CD4-positive, alpha-beta T cell treated with Interleukin-2 at 100 ng/mL for 4 hours (primary cell): ENCODE data around the gene CLASP1.

Experiments used
- DNase-seq: peaks from one replicate; pipeline ENCODE4 v3.0.0-alpha.2; 2020; ENCODE audit warnings: low spot score

CLASP1 gene

GRCh38 chr2:121368836-121369235 lies 280.4 kb downstream of the CLASP1 start:
- DNase-seq, result no peak

DNA sequence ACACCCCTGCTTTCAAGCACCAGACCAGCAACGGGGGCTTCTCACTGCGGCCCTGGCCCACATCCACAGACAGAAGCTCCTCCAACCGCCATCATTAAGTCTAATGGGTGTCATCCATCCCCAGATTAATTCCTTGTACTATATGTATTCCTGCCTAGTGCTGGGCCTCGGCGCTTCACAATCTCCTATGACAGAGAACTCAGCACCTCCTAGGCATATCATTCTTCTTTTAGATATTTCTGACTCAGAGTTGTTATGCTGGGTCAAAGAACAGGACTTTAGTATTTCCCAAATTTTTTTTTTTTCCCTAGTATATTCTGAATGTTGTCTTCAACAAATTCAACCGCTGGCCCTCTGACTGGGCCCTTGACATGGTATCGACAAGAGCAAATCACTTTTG lies 281.1 kb downstream of the CLASP1 start:
- no peak for DNase-seq

GRCh38 chr2:121367246-121367900 lies 281.9 kb downstream of the CLASP1 start:
- DNase-seq, result no peak

DNA sequence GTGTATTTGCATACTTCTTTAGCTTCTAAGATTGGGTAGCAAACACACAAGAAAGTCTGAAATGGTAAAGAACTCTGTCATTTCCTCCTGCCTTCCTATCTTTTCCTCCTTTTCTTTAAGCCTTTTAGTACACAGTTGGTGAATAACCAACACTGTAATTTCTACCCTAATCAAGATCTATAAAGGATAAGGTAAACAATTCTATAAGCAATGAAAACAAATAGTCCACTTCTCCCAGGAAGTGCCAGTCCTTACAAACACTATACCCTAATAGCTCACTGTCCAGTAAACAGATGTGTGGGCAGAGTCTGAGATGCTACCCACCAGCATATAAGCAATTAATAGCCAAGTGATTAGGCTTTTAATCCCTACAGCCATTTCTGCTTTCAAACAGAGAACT lies 283.2 kb downstream of the CLASP1 start:
- DNase-seq, result no peak

GRCh38 chr2:121365061-121365460 lies 284.2 kb downstream of the CLASP1 start:
- DNase-seq, result no peak

- no peak for DNase-seq
Measured at GRCh38 chr2:121363632-121364420, 285.4 kb downstream of the CLASP1 start.

DNA sequence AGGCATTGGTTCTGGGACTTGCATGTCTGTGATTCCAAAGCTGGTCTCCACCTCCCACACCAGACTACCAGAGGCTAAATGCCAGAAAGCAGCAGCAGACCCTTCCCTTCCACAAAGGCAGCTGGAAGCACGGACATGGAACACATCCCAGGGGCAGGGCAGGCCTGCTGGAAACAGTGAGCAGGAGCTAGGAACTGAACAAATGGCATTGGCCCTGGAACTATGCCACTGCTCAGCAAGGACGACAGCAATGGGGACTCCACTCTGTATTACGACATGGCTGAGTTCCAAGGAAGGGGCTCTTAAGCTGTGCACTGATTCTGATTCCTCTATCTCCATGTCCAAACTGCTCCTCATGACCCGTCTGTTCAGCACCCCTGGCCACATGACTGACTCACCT lies 286.5 kb downstream of the CLASP1 start:
- no peak for DNase-seq

GRCh38 chr2:121362226-121362625 lies 287.0 kb downstream of the CLASP1 start:
- no peak for DNase-seq

GRCh38 chr2:121360566-121361300 lies 288.5 kb downstream of the CLASP1 start:
- no peak for DNase-seq

- no peak for DNase-seq
Measured at GRCh38 chr2:121359716-121360565, 289.3 kb downstream of the CLASP1 start.

- DNase-seq, result no peak
Measured at GRCh38 chr2:121359170-121359569, 290.1 kb downstream of the CLASP1 start.

- DNase-seq, result no peak
Measured at GRCh38 chr2:121358291-121358690, 291.0 kb downstream of the CLASP1 start.

GRCh38 chr2:121356058-121356640 lies 293.1 kb downstream of the CLASP1 start:
- peak; percentile 16 for DNase-seq

DNA sequence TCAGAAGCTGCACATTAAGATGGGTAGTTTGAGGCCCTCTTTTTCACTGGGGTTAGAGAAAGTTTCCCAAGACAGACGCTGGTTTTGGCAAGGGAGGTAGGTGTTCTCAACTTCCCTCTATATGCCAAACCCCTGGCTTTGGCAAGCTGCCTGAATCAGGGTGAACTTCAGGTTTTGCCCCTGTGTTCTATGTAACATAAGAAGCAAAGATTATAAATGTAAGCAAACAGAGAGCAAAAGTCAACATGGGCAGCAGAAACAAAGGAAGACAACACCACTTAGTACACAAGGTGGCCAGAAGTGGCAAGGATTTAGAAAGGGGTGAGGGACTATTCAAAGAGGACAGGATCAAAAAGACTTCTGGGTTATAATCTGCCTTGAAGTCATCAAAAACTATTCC lies 293.8 kb downstream of the CLASP1 start:
- DNase-seq, result no peak

DNA sequence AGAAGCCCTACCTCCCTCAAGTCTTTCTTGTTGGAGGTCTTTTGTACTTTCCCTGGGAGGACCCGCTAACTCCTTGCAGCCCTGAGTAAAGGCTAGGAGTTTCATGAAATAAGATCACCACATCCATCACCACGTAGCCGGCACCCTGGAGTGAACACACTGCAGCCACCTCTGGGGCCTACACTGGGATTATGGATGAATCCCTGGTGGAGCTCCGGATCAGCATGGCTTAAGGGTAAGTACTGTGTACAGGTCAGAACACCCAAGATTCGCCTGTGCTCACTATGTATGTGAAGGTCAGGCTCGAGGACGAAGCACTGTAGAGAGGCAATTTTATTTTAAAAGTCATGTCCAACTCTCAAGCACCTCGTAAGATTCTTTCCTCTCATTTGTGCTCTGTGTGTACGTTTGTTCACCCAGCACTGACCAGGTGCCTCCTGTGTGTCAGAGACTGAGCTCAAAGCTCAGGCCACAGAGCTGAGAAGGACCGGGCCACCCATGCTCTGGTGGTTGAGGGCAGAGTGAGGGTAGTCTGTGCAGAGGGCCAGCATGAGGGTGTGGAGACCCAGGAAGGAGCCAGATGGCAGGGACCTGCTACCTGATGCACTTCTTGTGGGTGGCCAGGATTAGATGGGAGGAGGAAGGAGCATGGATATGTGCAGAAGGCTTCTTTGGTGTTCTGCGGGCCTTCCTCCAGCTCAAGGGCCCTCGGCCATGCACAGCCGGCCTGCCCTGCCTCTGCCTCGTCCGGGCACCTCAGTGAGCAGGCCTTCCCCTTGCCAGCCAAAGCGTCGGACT lies 297.5 kb downstream of the CLASP1 start:
- DNase-seq, result no peak

- no peak for DNase-seq
Measured at GRCh38 chr2:121350890-121351289, 298.4 kb downstream of the CLASP1 start.

GRCh38 chr2:121350402-121350775 lies 298.9 kb downstream of the CLASP1 start:
- no peak for DNase-seq

DNA sequence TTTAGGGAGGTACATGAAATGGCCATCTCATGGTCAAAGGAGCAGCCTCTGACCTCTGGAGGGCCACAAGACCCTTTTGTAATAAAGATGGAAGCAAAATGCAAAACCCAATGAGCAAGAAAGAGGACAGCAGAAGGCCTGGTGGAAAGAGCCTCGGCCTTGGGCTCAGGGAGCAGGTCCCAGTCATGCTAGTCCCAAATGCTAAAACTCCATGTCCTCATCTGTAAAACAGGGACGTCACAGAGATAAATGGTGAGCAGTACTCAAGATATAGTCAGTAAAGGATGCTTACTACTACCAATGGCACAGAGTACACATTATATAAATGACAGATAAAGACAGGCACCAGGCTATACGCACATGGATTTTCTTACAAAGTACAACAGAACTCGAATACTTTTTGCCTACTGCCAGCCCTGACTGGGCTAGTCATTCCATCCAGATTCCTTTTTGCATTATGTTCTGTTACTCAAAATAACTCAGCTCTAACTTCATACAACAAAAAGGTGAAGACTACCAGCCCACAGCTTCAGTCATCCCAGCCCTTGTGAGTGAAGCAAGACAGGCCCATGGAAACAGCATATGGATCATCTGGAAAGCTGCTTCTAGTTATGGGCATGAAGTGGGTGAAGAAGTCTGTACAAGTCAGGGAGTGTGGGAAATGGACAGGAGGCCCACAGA lies 299.4 kb downstream of the CLASP1 start:
- no peak for DNase-seq

DNA sequence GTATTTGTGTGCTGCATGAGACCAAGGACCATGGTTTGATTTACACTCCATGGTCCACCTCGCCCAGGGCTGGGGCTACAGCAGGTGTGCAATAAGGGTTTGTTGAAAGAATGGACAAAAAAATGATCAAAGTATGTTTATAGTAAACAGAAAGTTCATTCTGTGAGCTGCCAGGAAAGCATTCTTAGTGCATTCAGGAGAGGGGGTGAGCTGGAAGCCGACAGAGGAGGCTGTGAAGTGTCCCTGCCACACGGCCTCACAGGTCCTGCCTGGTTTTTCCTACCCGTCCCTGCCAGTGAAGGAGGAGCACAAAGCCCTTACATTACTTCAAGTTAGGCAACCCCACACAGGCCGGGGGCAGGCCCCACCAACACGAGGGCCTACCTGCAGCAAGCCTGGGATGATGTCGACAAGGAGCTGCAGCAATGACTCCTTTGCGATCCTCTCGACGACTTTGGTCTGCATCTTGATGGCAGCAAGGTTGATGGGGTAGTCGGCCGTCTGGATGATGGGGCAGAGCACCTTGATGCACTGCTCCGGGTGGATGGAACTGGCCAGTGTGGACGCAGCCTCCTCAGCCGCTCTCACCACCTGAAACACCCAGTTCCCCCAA lies 301.0 kb downstream of the CLASP1 start:
- DNase-seq, result no peak

- no peak for DNase-seq
Measured at GRCh38 chr2:121346859-121347258, 302.4 kb downstream of the CLASP1 start.
